GM19372 (cell line): Measurements from ENCODE around the gene WDFY2.

ENCODE experiments used
- ATAC-seq: cut with Tn5 transposase; IDR thresholded peaks from one replicate; pipeline ENCODE4 v1.9.1; 2021; ENCODE audit warnings: mild to moderate bottlenecking, low read depth, moderate library complexity; ENCODE audit not compliant: unreplicated experiment

Gene WDFY2

GRCh38 chr13:51783428-51784094 lies 199.3 kb downstream of the WDFY2 start:
- ATAC-seq = no peak

- no peak for ATAC-seq
Measured at GRCh38 chr13:51784097-51784496, 199.8 kb downstream of the WDFY2 start.

GRCh38 chr13:51785712-51786424 lies 201.6 kb downstream of the WDFY2 start:
- ATAC-seq = no peak

GRCh38 chr13:51786425-51787265 lies 202.4 kb downstream of the WDFY2 start:
- ATAC-seq = no peak

- no peak for ATAC-seq
Measured at GRCh38 chr13:51793570-51794271, 209.5 kb downstream of the WDFY2 start.

GRCh38 chr13:51794964-51795363 lies 210.7 kb downstream of the WDFY2 start:
- no peak for ATAC-seq

GRCh38 chr13:51795419-51795818 lies 211.2 kb downstream of the WDFY2 start:
- no peak for ATAC-seq

GRCh38 chr13:51796546-51796945 lies 212.3 kb downstream of the WDFY2 start:
- ATAC-seq = no peak

GRCh38 chr13:51797664-51798488 lies 213.6 kb downstream of the WDFY2 start:
- ATAC-seq = no peak

- ATAC-seq = no peak
Measured at GRCh38 chr13:51799261-51799660, 215.0 kb downstream of the WDFY2 start.

- ATAC-seq = no peak
Measured at GRCh38 chr13:51800486-51800885, 216.2 kb downstream of the WDFY2 start.

GRCh38 chr13:51801631-51802099 lies 217.4 kb downstream of the WDFY2 start:
- no peak for ATAC-seq

- ATAC-seq = no peak
Measured at GRCh38 chr13:51802631-51803418, 218.6 kb downstream of the WDFY2 start.

- ATAC-seq = peak; percentile 86
Measured at GRCh38 chr13:51803422-51804294, 219.4 kb downstream of the WDFY2 start, which contains the start of gene DHRS12. TSS of gene DHRS12 (minus strand) at chr13:51804163. CDS start at chr13:51799659, 4,504 bp downstream.

- ATAC-seq = no peak
Measured at GRCh38 chr13:51804295-51805172, 220.3 kb downstream of the WDFY2 start.

- no peak for ATAC-seq
Measured at GRCh38 chr13:51805313-51805712, 221.1 kb downstream of the WDFY2 start.

GRCh38 chr13:51805925-51806324 lies 221.7 kb downstream of the WDFY2 start:
- no peak for ATAC-seq
